ENCODE measurements around the gene NAA38.

DNA sequence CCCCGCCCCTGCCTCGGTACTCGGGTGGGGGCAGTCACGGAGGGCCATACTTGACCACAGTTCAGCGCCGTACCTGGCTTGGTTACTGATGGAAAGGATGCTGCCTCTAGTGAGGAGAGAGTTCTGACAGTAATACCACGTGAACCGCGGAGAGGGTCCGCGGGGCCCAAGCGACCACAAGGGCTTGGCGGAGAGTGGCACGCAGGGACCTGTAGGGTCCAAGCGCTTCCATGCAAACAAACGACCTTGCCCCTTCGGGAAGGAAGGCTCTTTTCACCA, 14.2 kb downstream of the NAA38 start:
- TF ChIP-seq, protein P1, sequence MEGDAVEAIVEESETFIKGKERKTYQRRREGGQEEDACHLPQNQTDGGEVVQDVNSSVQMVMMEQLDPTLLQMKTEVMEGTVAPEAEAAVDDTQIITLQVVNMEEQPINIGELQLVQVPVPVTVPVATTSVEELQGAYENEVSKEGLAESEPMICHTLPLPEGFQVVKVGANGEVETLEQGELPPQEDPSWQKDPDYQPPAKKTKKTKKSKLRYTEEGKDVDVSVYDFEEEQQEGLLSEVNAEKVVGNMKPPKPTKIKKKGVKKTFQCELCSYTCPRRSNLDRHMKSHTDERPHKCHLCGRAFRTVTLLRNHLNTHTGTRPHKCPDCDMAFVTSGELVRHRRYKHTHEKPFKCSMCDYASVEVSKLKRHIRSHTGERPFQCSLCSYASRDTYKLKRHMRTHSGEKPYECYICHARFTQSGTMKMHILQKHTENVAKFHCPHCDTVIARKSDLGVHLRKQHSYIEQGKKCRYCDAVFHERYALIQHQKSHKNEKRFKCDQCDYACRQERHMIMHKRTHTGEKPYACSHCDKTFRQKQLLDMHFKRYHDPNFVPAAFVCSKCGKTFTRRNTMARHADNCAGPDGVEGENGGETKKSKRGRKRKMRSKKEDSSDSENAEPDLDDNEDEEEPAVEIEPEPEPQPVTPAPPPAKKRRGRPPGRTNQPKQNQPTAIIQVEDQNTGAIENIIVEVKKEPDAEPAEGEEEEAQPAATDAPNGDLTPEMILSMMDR (optimal IDR thresholded peaks at IDR 0.05 in 1 of 3, IDR thresholded peaks at IDR 0.05 in 1 of 3, conservative IDR thresholded peaks at IDR 0.05 in 1 of 3; ENCODE audit: extremely low read depth in 1 of 3, insufficient read depth in 2 of 3, low read length in 3 of 3) = no peak
- no peak for TF ChIP-seq EZH2 (IDR thresholded peaks at IDR 0.05; ENCODE audit: low read length)
